LHCN-M2 (cell line): Measurements from ENCODE around the gene SNAP47. TPM values are rescaled to one million over a fixed set of nuclear protein-coding genes. Genes with fewer than 3 reads are reported as not detected.

Experiments used
- DNase-seq: peaks from one replicate; pipeline ENCODE4 v3.0.0-alpha.2; 2012; ENCODE audit warnings: low read depth
- total RNA-seq: library from RNA; depleted of rRNA; stranded (reverse); fragments of >200 nt; gene quantifications from 2 replicates; pipeline ENCODE4 v1.2.3, GENCODE V29; 2014

The SNAP47 gene
- total RNA-seq, 1 experiment from 2014 or later, result 48.5 TPM

- DNase-seq, result no peak
Measured at GRCh38 chr1:227781314-227781930, 46.2 kb downstream of the SNAP47 start.

GRCh38 chr1:227782226-227782625, 47.0 kb downstream of the SNAP47 start:
- no peak for DNase-seq

- no peak for DNase-seq
Measured at GRCh38 chr1:227785094-227785804, 50.0 kb downstream of the SNAP47 start.

DNA sequence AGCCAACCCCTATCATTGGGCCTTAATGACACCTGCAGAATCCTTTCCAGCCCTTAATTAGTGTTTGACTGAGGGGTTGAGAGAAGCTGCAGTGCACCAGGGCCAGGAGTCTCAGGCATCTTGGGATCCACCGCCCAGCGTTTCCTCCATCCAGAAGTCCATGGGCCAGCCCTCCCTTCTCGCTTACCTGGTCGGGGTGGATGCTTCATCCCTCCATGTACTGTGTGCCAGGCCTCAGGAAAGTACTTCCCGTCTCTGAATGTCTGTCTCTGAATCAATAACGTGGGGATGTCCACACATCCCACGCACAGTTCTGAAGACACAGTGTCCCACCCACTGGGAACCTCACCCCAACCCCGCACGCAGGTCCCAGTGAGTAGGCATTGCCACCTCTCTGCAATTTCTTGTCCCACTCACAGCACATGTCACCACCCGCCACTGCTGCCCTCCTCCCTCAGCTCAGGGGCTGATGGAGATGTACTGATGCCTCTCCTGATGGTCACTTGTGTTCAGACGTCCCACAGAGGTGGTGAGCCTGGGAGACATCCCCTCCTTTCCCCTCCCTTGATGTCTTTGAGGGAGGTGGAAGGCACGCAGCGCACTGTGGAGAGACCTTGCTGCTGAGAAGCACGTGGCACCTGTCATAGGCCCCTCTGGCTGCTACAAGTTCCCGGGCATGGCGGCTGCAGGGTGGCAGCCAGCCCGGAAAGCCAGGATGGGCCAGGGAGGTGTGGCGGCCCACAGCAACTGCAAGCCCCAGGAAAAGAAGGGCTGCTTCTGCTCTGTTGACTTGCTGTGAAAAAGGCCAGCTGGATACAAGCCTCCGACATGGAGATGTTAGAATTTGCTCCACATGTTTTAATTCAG, 50.8 kb downstream of the SNAP47 start:
- no peak for DNase-seq

- no peak for DNase-seq
Measured at GRCh38 chr1:227786673-227787512, 51.7 kb downstream of the SNAP47 start.

- DNase-seq, result peak; percentile 89
Measured at GRCh38 chr1:227787513-227788270, 52.5 kb downstream of the SNAP47 start.

DNA sequence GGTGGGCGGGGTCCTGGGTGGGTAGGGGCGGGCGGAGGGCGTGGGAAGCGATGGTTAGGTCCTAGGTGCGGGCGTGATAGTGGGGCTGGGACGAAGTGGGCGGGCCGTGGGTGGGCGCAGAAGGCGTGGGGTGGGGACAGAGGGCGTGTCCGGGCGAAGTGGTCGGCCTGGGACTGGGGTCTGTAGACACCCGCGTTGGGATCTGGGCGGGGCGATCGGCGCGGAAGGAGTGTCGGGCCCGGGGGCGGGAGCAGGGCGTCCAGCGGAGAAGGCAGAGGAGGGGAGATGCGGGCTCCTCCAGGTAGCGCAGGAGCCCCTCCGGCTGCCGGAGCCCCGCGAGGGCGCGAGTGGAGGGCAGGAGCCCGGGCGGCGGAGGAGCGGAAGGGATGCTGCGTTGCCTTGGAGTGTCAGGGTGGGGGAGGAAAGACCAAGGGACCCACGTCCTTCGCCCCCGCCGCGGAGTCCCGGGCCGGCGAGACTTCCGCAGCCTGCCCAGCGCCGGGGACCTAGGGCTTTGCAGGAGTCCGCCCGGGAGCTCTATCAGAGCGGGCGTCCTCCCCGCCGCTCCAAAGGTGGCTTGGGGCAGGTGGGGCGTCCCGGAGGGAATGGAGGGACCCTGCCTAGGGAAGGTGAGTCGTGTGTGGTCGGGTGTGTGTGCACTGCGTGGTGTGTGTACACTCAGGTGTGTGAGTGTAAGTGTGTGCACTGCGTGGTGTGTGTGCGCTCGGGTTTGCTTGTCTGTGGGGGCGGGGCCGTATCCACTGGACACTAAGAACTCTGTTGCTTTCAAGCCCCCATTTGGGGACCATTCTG, 53.2 kb downstream of the SNAP47 start:
- DNase-seq, result no peak

DNA sequence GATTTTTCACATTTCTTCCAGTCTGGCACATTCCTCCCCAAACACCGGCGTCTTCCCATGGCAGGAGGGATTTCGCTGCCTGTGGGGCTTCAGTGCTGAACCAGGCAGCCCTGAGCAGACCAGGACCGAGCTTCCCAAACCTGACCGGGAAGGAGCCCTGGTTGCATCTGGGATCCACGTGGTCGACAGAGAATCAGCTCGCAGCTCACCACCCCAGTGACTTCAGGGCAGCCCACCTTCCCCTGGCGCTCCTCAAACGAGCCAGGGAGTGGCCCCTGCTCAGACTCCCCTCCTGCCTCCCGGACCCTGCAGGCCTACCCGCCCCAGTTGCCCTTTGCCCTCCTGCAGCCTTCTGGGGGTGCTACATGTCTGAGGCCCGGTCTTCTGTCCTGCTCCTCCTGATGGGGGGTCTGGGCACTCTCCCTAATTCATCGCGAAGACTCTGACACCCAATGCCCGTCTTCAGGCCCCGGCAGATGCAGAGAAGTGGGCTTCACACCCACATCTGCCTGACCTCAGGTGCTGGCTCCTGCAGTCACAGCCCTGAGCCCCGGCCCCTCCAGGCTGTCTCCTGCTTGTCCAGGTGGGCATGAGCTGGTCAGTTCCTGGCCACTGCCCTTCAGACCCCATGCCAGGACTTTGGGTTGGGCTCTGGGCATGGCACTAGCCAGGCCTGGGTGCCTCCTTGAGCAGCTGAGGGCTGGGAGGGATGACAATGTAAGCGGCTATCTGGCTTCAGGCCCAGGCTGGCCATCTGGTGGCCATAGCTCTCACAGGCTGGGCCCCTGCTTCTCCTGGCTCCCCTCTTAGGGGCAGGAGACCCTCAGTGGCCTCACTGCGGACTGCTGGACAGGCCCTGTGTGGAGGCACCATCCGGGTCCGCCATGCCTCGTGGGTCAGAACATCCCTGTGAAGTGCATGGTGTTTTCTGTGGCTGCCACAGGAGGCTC, 54.1 kb downstream of the SNAP47 start:
- no peak for DNase-seq

DNA sequence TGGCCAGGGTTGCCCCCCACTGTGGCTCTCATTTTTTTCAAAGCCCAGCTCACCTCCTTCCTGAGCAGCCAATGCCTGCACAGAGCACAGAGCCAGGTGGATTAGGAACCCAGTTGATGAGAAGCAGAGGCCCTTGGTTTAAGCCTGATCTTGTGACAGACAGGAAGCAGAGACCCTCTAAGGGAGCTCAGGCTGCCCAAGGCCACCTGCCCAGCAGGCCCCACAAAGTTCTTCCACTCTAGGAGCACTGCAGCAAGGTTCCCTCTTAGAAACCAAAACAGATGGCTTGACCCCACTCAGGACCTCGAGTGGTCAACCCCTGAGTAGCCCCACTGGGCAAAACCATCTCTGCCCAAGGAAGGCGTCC, 54.8 kb downstream of the SNAP47 start:
- DNase-seq, result no peak

- DNase-seq, result no peak
Measured at GRCh38 chr1:227790868-227791267, 55.6 kb downstream of the SNAP47 start.

GRCh38 chr1:227791425-227792143, 56.3 kb downstream of the SNAP47 start:
- no peak for DNase-seq

DNA sequence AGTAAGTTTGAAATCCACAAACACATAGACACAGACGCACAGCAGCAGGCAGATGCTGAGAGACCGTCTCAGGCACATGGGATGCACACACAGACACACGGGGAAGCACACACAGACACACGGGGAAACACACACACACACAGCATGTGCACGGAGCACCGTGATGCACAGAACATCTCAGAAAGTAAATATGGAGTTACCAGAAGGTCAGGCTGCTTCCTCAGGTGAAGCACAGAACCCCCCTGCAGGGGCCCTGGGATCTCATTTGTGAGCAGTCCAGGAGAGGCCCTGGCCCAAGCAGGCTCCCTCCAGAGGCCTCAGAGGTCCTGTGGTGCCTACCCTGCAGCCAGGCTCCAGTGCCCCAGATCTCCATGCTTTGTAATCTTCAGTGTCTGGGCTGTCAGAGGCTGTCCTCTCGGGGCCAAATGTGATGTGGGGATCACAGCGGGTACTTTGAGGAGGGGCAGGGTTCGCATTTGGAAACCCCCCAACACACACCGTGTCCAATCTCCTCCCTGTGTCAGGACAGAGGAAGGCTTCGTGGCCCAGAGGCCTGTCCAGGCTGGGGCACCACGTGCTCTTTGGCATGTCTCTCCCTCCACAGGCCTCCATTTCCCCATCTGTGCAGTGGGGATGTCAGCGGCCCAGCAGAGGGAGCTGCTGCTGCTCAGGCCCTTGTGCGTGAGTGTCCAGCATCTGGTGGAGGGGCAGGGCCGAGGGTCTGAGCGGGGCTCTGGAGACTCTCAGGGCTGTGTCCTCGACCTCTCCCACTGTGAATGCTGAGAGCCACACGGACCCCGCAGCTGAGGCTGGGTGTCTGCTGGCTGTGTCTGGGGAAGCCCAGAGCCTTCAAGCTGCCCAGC, 57.2 kb downstream of the SNAP47 start:
- DNase-seq, result no peak

GRCh38 chr1:227793079-227793947, 58.1 kb downstream of the SNAP47 start:
- no peak for DNase-seq

GRCh38 chr1:227793948-227794816, 58.9 kb downstream of the SNAP47 start:
- DNase-seq, result peak; percentile 44

GRCh38 chr1:227794817-227795192, 59.6 kb downstream of the SNAP47 start:
- DNase-seq, result no peak
